Panc1 (cell line): ENCODE measurements around the gene PRKG1. TPM values are rescaled to one million over a fixed set of nuclear protein-coding genes. Genes with fewer than 3 reads are reported as not detected.

Source experiments
- ATAC-seq: fragments of 200-7000 bp; cut with Tn5 transposase; 2 replicates; pipeline ENCODE4 v1.9.1; 2020; ENCODE audit warnings: mild to moderate bottlenecking, moderate library complexity
- BruUV-seq: library from RNA; stranded (reverse); fragments of 400-500 nt; replicated peaks from 2 replicates; lab custom pipeline; 2021; lab: Mats Ljungman, UMichigan
- CTCF ChIA-PET: fragments of 300-600 bp; sonication (Branson Sonifier 250); formaldehyde crosslinking; loops from one replicate; lab custom pipeline; 2022; ENCODE audit warnings: antibody characterized with exemption; lab: Charles Lee
- POLR2A ChIA-PET: fragments of 300-600 bp; sonication (Branson Sonifier 250); formaldehyde crosslinking; loops from one replicate; lab custom pipeline; 2022; ENCODE audit warnings: antibody characterized with exemption; lab: Charles Lee
- DNase-seq: peaks from one replicate; pipeline ENCODE4 v3.0.0-alpha.2; 2010; ENCODE audit warnings: low read depth, low spot score
- H3K27ac ChIP-seq: 2 replicates; pipeline ENCODE4 v1.5.1; 2011; ENCODE audit warnings: mild to moderate bottlenecking, low read length, inconsistent platforms
- H3K27me3 ChIP-seq: fragments of 200-500 bp; sonication (Bioruptor generic); 2 replicates; pipeline ENCODE4 v1.6.0; 2014; ENCODE audit warnings: low read length, inconsistent platforms; ENCODE audit not compliant: control insufficient read depth, insufficient read depth
- H3K36me3 ChIP-seq: fragments of 200-500 bp; sonication (Bioruptor generic); 2 replicates; pipeline ENCODE4 v1.5.1; 2014; ENCODE audit warnings: inconsistent platforms, mild to moderate bottlenecking, low read length, moderate library complexity; ENCODE audit not compliant: control insufficient read depth, insufficient read depth
- H3K4me1 ChIP-seq: 2 replicates; pipeline ENCODE4 v1.5.1; 2011; ENCODE audit warnings: inconsistent platforms, mild to moderate bottlenecking, low read length, moderate library complexity; ENCODE audit not compliant: control insufficient read depth, insufficient read depth
- H3K4me3 ChIP-seq, 2 experiments: 2 replicates each; pipeline ENCODE4 v1.5.1; 2011 to 2012; ENCODE audit warnings: low read depth in 2 of 2, low read length in 2 of 2, mild to moderate bottlenecking in 2 of 2, inconsistent platforms in 1 of 2, moderate library complexity in 1 of 2
- H3K9me3 ChIP-seq: fragments of 200-500 bp; sonication (Bioruptor generic); 2 replicates; pipeline ENCODE4 v1.5.1; 2014; ENCODE audit warnings: low read depth, mild to moderate bottlenecking, inconsistent platforms, low read length, moderate library complexity; ENCODE audit not compliant: control insufficient read depth, insufficient read depth
- CTCF ChIP-seq: fragments of 450-650 bp; IDR thresholded peaks from 2 replicates; pipeline ENCODE4 v1.5.1; 2017; ENCODE audit warnings: mild to moderate bottlenecking
- POLR2AphosphoS5 ChIP-seq: IDR thresholded peaks from 2 replicates; pipeline ENCODE4 v1.6.1; 2012; ENCODE audit warnings: mild to moderate bottlenecking, low read depth, low read length, moderate library complexity
- REST ChIP-seq, 2 experiments: IDR thresholded peaks; 2 replicates each; pipeline ENCODE4 v1.6.1; 2011 to 2012; ENCODE audit warnings: low read depth in 2 of 2, control low read depth in 1 of 2, low read length in 1 of 2, mild to moderate bottlenecking in 1 of 2, moderate library complexity in 1 of 2; ENCODE audit not compliant: insufficient read depth in 1 of 2
- SIN3A ChIP-seq: IDR thresholded peaks from 2 replicates; pipeline ENCODE4 v1.6.1; 2012; ENCODE audit warnings: low read depth, mild to moderate bottlenecking, low read length, moderate library complexity, borderline replicate concordance; ENCODE audit not compliant: insufficient read depth
- TCF7L2 ChIP-seq: IDR thresholded peaks from 2 replicates; pipeline ENCODE4 v1.6.1; 2011; ENCODE audit warnings: mild to moderate bottlenecking, low read depth, low read length, inconsistent platforms
- in situ Hi-C: cut with HindIII; loops from 2 replicates; pipeline ENCODE4 v1.10.0; 2016; ENCODE audit warnings: low sequenced_read_pairs, low pct_unique_long_range_greater_than_20kb
- intact Hi-C: fragments of 100-400 bp; cut with micrococcal nuclease; formaldehyde crosslinking; loops from one replicate; pipeline ENCODE4 v1.10.0; 2022; ENCODE audit not compliant: unreplicated experiment
- total RNA-seq: library from RNA; stranded (reverse); gene quantifications from one replicate; pipeline ENCODE4 v1.2.1, GENCODE V29; 2021; ENCODE audit not compliant: unreplicated experiment

Gene PRKG1
- total RNA-seq, 1 experiment from 2014 or later = 0.92 TPM

- CTCF ChIA-PET = interaction anchor here (1.7 kb wide), 1 partner anchor 1152 kb away, joined by 4 read pairs; no protein-coding TSS in a partner anchor
- intact Hi-C loops = loop anchor here (2.0 to 10.0 kb wide), 3 partner anchors 359 to 941 kb away; no protein-coding TSS in a partner anchor
- POLR2A ChIA-PET = no interaction called here
- Histone ChIP-seq H3K27me3 (peaks cover 21% of the 10 kb centered on the region; the same call in 1 of the 2 replicates), H3K36me3 (no peaks in the 10 kb centered on the region), H3K4me3 (no peak overlapping the region), H3K9me3 (no peaks in the 10 kb centered on the region), H3K27ac (no peak overlapping the region), H3K4me1 (no peaks in the 10 kb centered on the region)
- TF ChIP-seq SIN3A = no peak
- peak; percentile 63; the same call in 1 of the 2 replicates for TF ChIP-seq CTCF
- DNase-seq (peak; percentile 13), ATAC-seq (peak; percentile 69)
- no TSS peak for BruUV-seq
- in situ Hi-C loops = no loop called here
Measured at GRCh38 chr10:51063659-51064535, 10.4 kb upstream of the PRKG1 start.

GRCh38 chr10:51066231-51066630, 8.1 kb upstream of the PRKG1 start:
- H3K27me3 ChIP-seq = peaks cover 39% of the 10 kb centered on the region
- DNase-seq (no peak), ATAC-seq (no peak)
- H3K27ac ChIP-seq = no peak overlapping the region
- in situ Hi-C loops = no loop called here
- CTCF ChIA-PET = no interaction called here
- no peaks in the 10 kb centered on the region for H3K36me3 ChIP-seq
- TF ChIP-seq REST (IDR thresholded peaks at IDR 0.05; ENCODE audit: insufficient read depth in 1 of 2, low read depth in 2 of 2, low read length in 1 of 2) (no peak), POLR2AphosphoS5 (no peak), CTCF (no peak), TCF7L2 (no peak)
- no peak overlapping the region for H3K4me3 ChIP-seq
- no peaks in the 10 kb centered on the region for H3K4me1 ChIP-seq
- BruUV-seq = no TSS peak
- intact Hi-C loops = loop anchor here (10.0 kb wide), 2 partner anchors 899 to 939 kb away; no protein-coding TSS in a partner anchor
- no peaks in the 10 kb centered on the region for H3K9me3 ChIP-seq
- POLR2A ChIA-PET = no interaction called here
